NCI-H2171 (cell line): ENCODE measurements around the gene SNX2.
"Not testable (repeated sequence)": the region's sequence is repeated elsewhere in the genome, so short reads cannot be mapped to it uniquely, and the experiment has no call there.

ENCODE experiments used
- DNase-seq: peaks from one replicate; lab custom pipeline; 2025; lab: John Stamatoyannopoulos, UW

The SNX2 gene

GRCh38 chr5:122844136-122844909 is 69.4 kb downstream of the SNX2 start:
- DNase-seq = no peak

DNA sequence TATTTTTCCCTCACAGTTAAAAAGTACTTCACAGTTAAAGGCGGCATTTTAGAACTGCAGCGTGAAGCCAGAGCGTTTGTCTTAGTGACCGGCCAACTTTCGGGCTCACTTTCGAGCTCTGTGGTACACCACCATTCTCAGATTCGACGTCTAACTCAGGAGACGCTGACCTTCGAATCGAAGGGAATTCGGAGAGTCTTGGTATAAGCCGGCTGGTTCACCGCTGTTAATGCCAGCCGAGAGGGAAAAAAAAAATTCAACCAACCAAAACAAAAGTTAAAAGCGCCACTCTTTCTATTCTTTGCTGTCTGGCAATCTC is 70.0 kb downstream of the SNX2 start:
- DNase-seq = no peak

DNA sequence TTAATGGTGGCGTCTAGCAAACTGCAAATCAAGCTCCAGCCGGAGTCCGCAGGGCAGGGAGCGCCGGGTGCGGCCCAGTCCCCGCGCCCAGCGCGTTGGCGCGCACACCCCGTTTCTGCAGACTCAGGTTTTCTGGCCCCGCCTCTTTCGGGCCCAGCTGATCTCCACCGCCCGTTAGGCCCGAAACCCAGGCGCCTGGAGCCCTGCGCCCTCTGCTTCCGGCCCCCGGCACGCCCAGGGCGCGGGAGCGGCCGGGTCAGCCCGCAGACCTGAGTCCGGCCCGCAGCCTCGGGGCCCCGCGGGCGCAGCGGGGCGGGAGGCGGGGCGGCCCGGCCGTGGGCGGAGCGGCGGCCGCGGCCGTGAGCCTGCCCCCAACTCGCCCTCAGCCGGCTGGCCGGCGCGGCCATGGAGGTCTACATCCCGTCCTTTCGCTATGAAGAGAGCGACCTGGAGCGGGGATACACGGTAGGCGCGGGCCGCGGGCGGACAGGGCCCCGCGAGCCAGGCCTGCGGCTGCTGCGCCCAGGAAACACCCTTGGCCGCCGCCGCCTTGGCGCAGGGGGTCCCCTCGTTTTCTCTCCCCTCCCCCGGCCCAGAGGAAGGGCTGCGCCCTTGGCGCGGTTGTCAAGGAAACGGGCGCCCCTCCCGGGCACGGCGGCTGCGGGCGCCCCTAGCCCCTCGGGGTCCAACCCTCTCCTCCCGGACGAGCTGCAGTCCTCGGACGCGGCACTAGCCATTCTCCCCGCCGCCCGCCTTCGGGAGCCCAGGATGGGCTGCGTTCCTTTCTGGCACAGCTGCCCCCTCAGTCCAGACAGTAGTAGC is 70.6 kb downstream of the SNX2 start, which contains the start of gene SNX24:
Gene SNX24, plus strand, starts transcription at position 385 of the 822 bp plus-strand sequence. Its CDS starts 21 bp downstream, at position 406.
- peak; percentile 44 for DNase-seq

DNA sequence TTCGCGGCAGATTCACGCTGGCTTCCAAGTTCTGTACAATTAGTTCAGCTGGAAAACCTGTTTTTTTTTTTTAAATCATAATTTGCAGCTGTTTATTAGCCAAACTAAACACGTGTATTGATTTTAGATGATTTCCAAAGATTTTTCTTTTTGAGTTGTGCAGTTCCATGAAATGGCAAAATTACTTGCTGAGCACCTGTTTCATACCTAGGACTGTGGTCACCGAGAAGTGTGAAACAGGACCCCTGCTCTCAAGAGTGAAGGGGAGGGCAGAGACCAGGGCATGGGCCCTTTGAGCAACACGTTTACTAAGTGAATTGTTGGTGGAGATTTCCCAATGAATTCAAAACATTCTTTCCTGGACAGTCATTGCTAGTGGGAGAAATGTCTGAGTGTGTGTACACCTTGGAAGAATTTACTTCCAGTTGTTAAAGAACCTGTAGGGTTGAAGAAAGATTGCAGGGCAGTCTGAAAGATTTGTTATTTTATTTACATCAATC is 71.2 kb downstream of the SNX2 start:
- no peak for DNase-seq

DNA sequence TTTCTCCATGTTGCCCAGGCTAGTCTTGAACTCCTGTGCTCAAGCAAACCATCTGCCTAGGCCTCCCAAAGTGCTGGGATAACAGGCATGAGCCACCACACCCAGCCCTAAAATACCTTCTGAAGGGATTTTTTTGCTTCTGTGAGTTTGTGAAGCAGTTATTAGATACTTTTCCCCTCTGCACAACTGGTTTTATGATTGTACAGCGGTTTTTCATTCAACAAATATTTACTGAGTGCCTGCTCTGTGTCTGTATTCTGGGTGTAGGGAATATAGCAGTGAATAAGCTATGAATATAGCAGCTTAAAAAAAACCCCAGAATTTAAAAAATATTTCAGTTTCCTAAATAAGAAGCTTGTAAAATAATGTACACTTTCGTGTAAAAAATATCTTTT is 72.8 kb downstream of the SNX2 start:
- DNase-seq = no peak

DNA sequence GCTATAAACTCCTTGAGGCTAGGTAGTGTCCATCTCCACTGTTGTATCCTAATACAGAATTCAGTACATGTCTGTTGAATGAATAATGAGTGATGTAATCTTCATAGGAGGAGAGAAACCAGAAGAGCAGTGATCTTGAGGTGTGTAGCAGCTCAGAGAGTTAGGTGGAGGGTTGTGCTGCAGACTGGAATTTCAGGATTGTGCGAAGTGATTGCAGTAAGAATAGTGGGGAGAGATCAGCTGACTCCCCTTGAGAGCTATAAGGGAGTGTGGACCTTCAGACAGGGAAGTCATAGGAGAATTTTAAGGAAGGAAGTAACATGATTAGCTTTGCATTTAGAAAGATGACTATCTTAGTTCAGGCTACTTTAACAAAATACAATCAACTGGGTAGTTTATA is 74.9 kb downstream of the SNX2 start:
- DNase-seq = no peak

- DNase-seq = not testable (repeated sequence)
Observed at GRCh38 chr5:122857538-122857937, 82.7 kb downstream of the SNX2 start.

DNA sequence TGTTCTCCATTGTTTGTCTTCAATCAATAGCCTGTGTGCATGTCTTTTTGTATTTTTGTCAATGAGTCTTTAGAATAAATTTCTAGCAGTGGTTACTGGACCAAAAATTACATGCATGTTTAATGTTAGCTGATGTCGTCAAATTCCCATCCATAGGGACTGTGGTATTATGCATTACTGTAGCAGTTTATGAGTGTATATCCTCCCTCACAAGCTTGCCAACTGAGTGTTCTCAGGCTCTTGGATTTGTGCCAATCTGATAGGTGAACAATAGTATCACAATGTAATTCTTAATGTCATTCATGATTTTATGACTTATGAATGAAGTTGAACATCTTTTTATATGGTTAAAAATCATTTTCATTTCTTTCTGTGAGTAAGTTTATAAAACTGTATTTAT is 83.6 kb downstream of the SNX2 start:
- DNase-seq = no peak

- DNase-seq = no peak
Observed at GRCh38 chr5:122863240-122863639, 88.4 kb downstream of the SNX2 start.

- no peak for DNase-seq
Observed at GRCh38 chr5:122863721-122864120, 88.8 kb downstream of the SNX2 start.

GRCh38 chr5:122864400-122864799 is 89.5 kb downstream of the SNX2 start:
- no peak for DNase-seq

GRCh38 chr5:122864842-122865241 is 90.0 kb downstream of the SNX2 start:
- DNase-seq = no peak

- no peak for DNase-seq
Observed at GRCh38 chr5:122870219-122870856, 95.5 kb downstream of the SNX2 start.

- no peak for DNase-seq
Observed at GRCh38 chr5:122871661-122872060, 96.8 kb downstream of the SNX2 start.

DNA sequence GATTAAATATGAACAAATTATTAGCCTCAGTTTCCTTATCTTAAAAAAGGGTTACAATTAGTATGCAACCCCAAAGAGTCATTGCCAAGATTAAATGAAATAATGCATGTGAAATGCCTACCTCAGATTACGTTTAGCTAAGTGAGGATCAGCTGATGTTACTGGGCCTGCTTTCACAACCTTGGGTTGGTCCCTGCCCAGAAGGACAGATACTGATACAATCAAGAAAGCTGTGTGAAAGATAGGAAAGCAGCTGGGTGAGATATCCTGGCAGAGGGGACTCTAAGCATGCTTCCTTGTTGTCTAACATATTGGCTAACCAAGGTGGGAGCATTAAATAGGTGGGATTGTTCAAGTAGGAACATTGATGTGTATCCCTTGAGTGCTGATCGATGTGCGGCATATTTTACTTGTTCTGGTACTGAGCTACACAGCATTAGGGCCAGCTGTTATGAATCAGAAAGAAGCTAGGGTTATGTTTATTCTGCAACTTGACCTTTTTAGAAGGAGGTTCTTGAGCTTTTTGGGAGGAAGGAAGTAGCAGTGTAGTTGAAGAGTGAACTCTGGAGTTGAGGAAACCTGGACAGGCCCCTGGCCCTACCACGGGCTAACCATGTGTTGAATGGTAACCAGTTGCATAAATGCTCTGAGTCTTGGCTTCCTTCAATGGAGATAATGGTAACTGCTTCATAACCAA is 99.4 kb downstream of the SNX2 start:
- DNase-seq = no peak

DNA sequence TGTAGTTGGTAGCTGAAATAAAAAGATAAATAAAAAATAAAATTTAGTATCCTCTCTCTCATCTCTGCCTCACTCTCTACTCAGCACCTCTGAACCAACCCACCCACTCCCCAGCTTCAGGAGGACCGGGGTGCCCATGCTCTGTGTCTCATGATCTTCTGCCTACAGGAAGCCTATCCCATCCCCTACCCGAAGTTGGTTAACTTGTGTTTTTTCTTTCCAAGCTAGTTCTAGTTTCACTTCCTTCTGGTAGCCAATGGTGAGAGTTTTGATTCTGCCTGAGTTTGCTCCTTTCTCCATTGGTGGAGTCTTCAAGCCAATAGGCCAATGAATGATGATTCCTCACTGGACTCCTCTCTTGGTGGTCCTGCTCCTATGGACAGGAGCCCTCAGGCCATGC is 102.6 kb downstream of the SNX2 start:
- no peak for DNase-seq

GRCh38 chr5:122879076-122879475 is 104.2 kb downstream of the SNX2 start:
- no peak for DNase-seq
